Measurements from ENCODE around the gene GPR61.

- TF ChIP-seq CTCF (conservative IDR thresholded peaks at IDR 0.05; ENCODE audit: low read depth, low read length) (no peak), EZH2 (IDR thresholded peaks at IDR 0.05; ENCODE audit: low read length, unreplicated experiment) (no peak)
Measured at GRCh38 chr1:109531380-109531779, 8.3 kb upstream of the GPR61 start.

All from PC-3 (cell line).